Lung (tissue), 16 donors: Measurements from ENCODE around the gene MAGT1. TPM values are rescaled to one million over a fixed set of nuclear protein-coding genes. Genes with fewer than 3 reads are reported as not detected.
"Not testable (repeated sequence)": the region's sequence is repeated elsewhere in the genome, so short reads cannot be mapped to it uniquely, and the experiment has no call there.

ENCODE experiments used
- ATAC-seq: fragments of 200-7000 bp; cut with Tn5 transposase; one replicate; pipeline ENCODE4 v1.9.1; 2020; ENCODE audit warnings: moderate number of reproducible peaks; ENCODE audit not compliant: insufficient read depth, low FRiP score
- DNase-seq, 3 donors: peaks; one replicate each; pipeline ENCODE4 v3.0.0-alpha.2; 2013 to 2017
- H3K27ac ChIP-seq, 2 donors: one replicate each; pipeline ENCODE4 v1.5.1; 2013; ENCODE audit warnings: mild to moderate bottlenecking in 2 of 2, moderate library complexity in 2 of 2, control low read depth in 1 of 2, inconsistent platforms in 1 of 2, low read depth in 1 of 2, low read length in 1 of 2
- H3K27me3 ChIP-seq, 3 donors: one replicate each; pipeline ENCODE4 v1.5.1; 2013; ENCODE audit warnings: low read length in 2 of 3; ENCODE audit not compliant: control insufficient read depth in 3 of 3, insufficient read depth in 3 of 3
- H3K36me3 ChIP-seq, 4 donors: one replicate each; pipeline ENCODE4 v1.5.1; 2013; ENCODE audit warnings: low read length in 4 of 4, mild to moderate bottlenecking in 1 of 4, moderate library complexity in 1 of 4; ENCODE audit not compliant: control insufficient read depth in 4 of 4, insufficient read depth in 4 of 4
- H3K4me1 ChIP-seq, 5 donors: one replicate each; pipeline ENCODE4 v1.5.1; 2013; ENCODE audit warnings: low read length in 5 of 5, mild to moderate bottlenecking in 2 of 5, moderate library complexity in 1 of 5; ENCODE audit not compliant: control insufficient read depth in 5 of 5, insufficient read depth in 5 of 5
- H3K4me3 ChIP-seq: one replicate; pipeline ENCODE4 v1.5.1; 2013; ENCODE audit warnings: mild to moderate bottlenecking, control low read depth, moderate library complexity
- H3K9ac ChIP-seq, 2 donors: one replicate each; pipeline ENCODE4 v1.5.1; 2013; ENCODE audit warnings: low read length in 2 of 2, control low read depth in 1 of 2; ENCODE audit not compliant: insufficient read depth in 1 of 2
- H3K9me3 ChIP-seq, 4 donors: one replicate each; pipeline ENCODE4 v1.5.1; 2013; ENCODE audit warnings: low read length in 3 of 4, mild to moderate bottlenecking in 1 of 4, moderate library complexity in 1 of 4; ENCODE audit not compliant: control insufficient read depth in 4 of 4, insufficient read depth in 3 of 4
- WGBS, 2 donors: extraction: QIAGEN DNeasy Blood & Tissue Kit; methylation state at CpG; one replicate each; pipeline ENCODE4 v1.1.7; 2013; 5-methylcytosine and 5-hydroxymethylcytosine counted together
- long read RNA-seq, 5 donors: transcript quantifications; one replicate each; lab custom pipeline, GENCODE V29; 2026
- polyA plus RNA-seq, 2 donors: library from polyadenylated mRNA; stranded (reverse); fragments of 200-250 nt; gene quantifications; one replicate each; pipeline ENCODE4 v1.2.1, GENCODE V29; 2013
- total RNA-seq, 2 donors: library from RNA; depleted of rRNA in 1 of 2; stranded (reverse); fragments of >200 nt in 1 of 2; gene quantifications; one replicate each; pipeline ENCODE4 v1.2.1, GENCODE V29; 2014 to 2021
- TF ChIP-seq, protein P1 (sequence below): IDR thresholded peaks from 2 replicates; pipeline ENCODE4 v1.5.1; 2012; ENCODE audit warnings: mild to moderate bottlenecking; ENCODE audit errors: control extremely low read depth, extremely low read depth
- donor health status: control.
- donor health status: control.
- donor health status: Bipolar disorder and iron deficiency.
- donor health status: healthy.
- donor health status: DM: yes; HTN: yes; CAD: no.

The MAGT1 gene
- 10 to 100 TPM; 72.5 to 80.0 TPM for total RNA-seq
- polyA plus RNA-seq: 10 to 100 TPM; 15.3 to 42.2 TPM
- long read RNA-seq, donor 1, full-length matches to known transcripts: 24 of 38 reads
- long read RNA-seq, donor 1, partial matches to known transcripts: 5 of 38 reads
- long read RNA-seq, donor 1, other reads (novel, unspliced or antisense): 9 of 38 reads
- long read RNA-seq, donor 2, full-length matches to known transcripts: 12 of 291 reads
- long read RNA-seq, donor 2, partial matches to known transcripts: 279 of 291 reads
- long read RNA-seq, donor 2, other reads (novel, unspliced or antisense): 0 of 291 reads
- long read RNA-seq, donor 3, full-length matches to known transcripts: 13 of 287 reads
- long read RNA-seq, donor 3, partial matches to known transcripts: 274 of 287 reads
- long read RNA-seq, donor 3, other reads (novel, unspliced or antisense): 0 of 287 reads
- long read RNA-seq, donor 4, full-length matches to known transcripts: 10 of 308 reads
- long read RNA-seq, donor 4, partial matches to known transcripts: 298 of 308 reads
- long read RNA-seq, donor 4, other reads (novel, unspliced or antisense): 0 of 308 reads
- long read RNA-seq, donor 5, full-length matches to known transcripts: 12 of 512 reads
- long read RNA-seq, donor 5, partial matches to known transcripts: 485 of 512 reads
- long read RNA-seq, donor 5, other reads (novel, unspliced or antisense): 15 of 512 reads

DNA sequence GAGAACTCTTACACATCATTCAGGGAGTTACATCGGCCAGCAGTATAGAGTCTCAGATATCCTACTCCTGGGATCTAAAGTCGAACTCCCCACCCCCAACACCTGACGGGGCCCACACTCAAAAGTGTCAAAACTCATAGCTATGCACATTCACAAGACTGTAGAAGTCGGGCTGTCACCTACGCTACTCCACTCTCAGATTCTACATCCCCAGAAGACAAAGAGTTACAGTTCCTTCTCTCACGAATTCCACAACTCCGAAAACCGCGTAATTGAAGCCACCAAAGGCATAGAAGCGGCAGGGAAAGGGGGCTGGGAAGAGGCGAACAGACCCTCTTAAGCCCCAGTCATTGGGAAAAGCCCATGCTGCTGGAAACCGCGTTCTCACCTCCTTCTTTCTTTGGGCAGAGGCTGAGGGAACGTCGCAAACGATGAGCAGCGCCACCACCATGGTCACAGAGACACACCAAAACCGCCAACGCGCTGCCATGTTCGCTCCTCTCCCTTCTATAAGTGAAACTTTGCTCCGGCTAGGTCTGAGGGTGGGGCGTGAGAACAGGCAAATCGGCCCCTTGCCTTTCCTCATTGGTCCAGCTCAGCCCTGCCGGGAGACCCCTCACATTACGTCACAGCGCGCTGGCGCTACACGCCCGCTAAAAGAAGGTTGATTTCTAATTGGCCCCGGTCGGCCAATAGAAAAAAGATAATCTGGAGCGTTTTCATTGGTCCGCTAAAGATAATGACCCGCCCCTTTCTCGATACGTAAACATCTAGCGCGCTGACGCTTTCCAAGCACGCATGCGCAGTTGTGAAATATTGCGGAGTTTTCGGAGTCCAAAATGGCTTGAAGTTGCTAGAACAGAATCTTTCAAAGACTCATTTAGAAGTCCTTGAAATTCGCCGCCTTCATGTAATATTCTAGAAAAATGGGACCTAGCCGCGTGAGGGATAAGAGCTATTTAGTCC, at the start of gene MAGT1:
Gene MAGT1 (minus strand): TSS at position 515 of the 966 bp plus-strand sequence. CDS start 25 bp downstream, at position 490.
- TF ChIP-seq, protein P1, sequence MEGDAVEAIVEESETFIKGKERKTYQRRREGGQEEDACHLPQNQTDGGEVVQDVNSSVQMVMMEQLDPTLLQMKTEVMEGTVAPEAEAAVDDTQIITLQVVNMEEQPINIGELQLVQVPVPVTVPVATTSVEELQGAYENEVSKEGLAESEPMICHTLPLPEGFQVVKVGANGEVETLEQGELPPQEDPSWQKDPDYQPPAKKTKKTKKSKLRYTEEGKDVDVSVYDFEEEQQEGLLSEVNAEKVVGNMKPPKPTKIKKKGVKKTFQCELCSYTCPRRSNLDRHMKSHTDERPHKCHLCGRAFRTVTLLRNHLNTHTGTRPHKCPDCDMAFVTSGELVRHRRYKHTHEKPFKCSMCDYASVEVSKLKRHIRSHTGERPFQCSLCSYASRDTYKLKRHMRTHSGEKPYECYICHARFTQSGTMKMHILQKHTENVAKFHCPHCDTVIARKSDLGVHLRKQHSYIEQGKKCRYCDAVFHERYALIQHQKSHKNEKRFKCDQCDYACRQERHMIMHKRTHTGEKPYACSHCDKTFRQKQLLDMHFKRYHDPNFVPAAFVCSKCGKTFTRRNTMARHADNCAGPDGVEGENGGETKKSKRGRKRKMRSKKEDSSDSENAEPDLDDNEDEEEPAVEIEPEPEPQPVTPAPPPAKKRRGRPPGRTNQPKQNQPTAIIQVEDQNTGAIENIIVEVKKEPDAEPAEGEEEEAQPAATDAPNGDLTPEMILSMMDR: no peak
- DNase-seq: peak; percentile 96 to 98 (median 98)
- WGBS, 2 donors: 1 to 33% methylated on average over 45 to 49 of the region's 49 CpGs

DNA sequence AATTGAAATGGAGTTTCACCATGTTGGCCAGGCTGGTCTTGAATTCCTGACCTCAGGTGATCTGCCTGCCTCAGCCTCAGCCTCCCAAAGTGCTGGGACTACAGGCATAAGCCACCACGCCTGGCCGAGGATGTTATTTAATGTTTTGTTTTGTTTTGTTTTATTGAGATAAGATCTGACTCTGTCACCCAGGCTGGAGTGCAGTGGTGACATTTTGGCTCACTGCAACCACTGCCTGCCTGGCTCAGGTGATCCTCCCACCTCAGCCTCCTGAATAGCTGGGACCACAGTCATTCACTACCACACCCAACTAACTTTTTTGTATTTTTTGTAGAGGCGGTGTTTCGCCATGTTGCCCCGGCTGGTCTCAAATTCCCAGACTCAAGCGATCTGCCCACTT, 49.8 kb upstream of the MAGT1 start:
- not testable (repeated sequence) for H3K27ac ChIP-seq, H3K4me3 ChIP-seq, H3K4me1 ChIP-seq, H3K9me3 ChIP-seq, ATAC-seq, DNase-seq, H3K36me3 ChIP-seq, H3K27me3 ChIP-seq, H3K9ac ChIP-seq
- 89 to 90% methylated on average over 6 of the region's 6 CpGs for WGBS, 2 donors

More for the DNA sequence above, at the start of gene MAGT1:
- peak within 1 kb of the TSS; percentile 96 to 97 for H3K27ac ChIP-seq
- no peaks in the 10 kb centered on the region for H3K36me3 ChIP-seq
- H3K4me1 ChIP-seq: peaks cover 0 to 7% (median 0%) of the 10 kb centered on the region in 5 donors
- H3K9me3 ChIP-seq: no peaks in the 10 kb centered on the region
- peak within 1 kb of the TSS; percentile 95 to 99 for H3K9ac ChIP-seq
- H3K27me3 ChIP-seq: no peaks in the 10 kb centered on the region
- peak within 1 kb of the TSS; percentile 60 for H3K4me3 ChIP-seq
- peak; percentile 90 for ATAC-seq

DNA sequence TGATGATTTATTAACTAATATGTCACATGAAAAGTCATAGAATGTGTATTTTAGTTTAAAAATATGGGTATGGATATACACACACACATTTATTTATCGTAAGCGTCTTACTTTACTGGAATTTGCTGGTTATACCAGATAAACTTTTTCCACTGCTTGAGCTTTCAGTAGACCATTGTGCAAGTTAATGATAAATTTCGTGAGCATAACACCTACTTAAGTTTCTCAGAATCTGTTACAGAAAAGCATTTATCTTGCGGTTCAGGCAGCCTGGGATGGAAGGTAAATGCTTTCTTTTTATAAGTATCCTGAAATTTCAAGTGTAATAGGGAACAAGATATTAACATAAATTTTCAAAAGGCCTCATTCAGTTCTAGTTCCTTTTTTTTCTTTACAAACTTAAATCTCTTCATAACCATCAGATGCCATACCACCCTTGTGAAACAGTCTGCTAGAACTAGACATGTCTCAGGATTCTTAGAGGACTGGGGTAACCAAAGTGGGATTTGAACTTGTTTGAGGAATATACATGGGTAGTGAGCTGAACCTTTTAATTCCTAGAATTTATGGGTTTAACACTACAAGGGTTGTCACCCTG, 42.9 kb upstream of the MAGT1 start:
- H3K27ac ChIP-seq: no peak overlapping the region
- WGBS, 2 donors: 56 to 68% methylated on average over 4 of the region's 4 CpGs
- DNase-seq (peak in 1 of 3 donors; percentile 25), ATAC-seq (no peak)
- no peak overlapping the region for H3K9ac ChIP-seq
- H3K27me3 ChIP-seq: no peaks in the 10 kb centered on the region
- TF ChIP-seq, protein P1: no peak
- H3K9me3 ChIP-seq: no peaks in the 10 kb centered on the region
- no peaks in the 10 kb centered on the region for H3K4me1 ChIP-seq
- H3K4me3 ChIP-seq: no peak overlapping the region
- H3K36me3 ChIP-seq: no peaks in the 10 kb centered on the region
